Fibroblast of lung (primary cell): ENCODE data around the gene FRS2.

Source experiments
- EZH2 ChIP-seq: IDR thresholded peaks from 2 replicates; pipeline ENCODE4 v1.5.1; 2012; ENCODE audit warnings: low read length, control low read depth, mild to moderate bottlenecking; ENCODE audit errors: missing control alignments
- TF ChIP-seq, protein P1 (sequence below), 2 donors: IDR thresholded peaks in 1 of 2; conservative IDR thresholded peaks in 1 of 2; 1 replicate in 1 of 2; 2 replicates in 1 of 2; pipeline ENCODE4 v1.5.1; 2011 to 2012; ENCODE audit warnings: low read length in 2 of 2, control low read depth in 1 of 2, inconsistent platforms in 1 of 2, low read depth in 1 of 2, mild to moderate bottlenecking in 1 of 2

DNA sequence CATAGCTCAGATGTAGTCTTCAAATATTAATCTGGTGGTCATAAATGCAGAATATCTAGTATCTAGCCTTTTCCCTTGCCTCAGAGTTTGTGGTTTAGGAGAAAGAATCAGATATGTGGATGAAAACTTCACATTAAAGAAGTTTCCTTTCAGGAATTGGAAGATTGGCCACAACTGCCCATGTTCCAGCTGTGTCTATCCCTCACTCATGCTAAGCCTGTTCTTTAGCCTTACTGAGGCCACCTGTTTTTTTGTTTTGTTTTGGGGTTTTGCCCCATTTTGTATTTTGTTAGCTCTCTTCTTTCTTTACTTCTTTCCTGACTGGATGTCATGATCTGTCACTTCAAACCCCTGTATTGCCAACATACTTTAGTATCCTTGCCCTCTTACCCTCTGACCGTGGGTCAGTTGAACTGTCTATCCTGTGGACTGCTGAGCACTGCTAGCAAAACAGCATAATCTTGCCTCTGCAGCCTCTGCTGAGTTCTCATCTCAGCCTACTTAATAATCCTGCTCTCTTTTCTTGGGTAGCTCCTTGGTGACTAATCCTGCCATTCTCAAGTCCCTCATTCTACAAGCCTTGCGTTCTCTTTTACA lies 93.1 kb downstream of the FRS2 start:
- no peak for TF ChIP-seq EZH2
- TF ChIP-seq, protein P1, sequence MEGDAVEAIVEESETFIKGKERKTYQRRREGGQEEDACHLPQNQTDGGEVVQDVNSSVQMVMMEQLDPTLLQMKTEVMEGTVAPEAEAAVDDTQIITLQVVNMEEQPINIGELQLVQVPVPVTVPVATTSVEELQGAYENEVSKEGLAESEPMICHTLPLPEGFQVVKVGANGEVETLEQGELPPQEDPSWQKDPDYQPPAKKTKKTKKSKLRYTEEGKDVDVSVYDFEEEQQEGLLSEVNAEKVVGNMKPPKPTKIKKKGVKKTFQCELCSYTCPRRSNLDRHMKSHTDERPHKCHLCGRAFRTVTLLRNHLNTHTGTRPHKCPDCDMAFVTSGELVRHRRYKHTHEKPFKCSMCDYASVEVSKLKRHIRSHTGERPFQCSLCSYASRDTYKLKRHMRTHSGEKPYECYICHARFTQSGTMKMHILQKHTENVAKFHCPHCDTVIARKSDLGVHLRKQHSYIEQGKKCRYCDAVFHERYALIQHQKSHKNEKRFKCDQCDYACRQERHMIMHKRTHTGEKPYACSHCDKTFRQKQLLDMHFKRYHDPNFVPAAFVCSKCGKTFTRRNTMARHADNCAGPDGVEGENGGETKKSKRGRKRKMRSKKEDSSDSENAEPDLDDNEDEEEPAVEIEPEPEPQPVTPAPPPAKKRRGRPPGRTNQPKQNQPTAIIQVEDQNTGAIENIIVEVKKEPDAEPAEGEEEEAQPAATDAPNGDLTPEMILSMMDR (conservative IDR thresholded peaks at IDR 0.05 in 1 of 2, IDR thresholded peaks at IDR 0.05 in 1 of 2; ENCODE audit: low read depth in 1 of 2, low read length in 2 of 2): no peak
